B cell (primary cell): ENCODE data around the gene TMEM214. TPM values are rescaled to one million over a fixed set of nuclear protein-coding genes. Genes with fewer than 3 reads are reported as not detected.
A peak's percentile ranks its signal among the peaks of the same experiment; 100 is the strongest.

Source experiments
- ATAC-seq: fragments of 200-7000 bp; cut with Tn5 transposase; one replicate; pipeline ENCODE4 v1.10.0; 2021; ENCODE audit warnings: low read depth, mild to moderate bottlenecking, moderate number of reproducible peaks, moderate library complexity
- CTCF ChIA-PET: fragments of 350-600 bp; sonication (Branson Sonifier 250); formaldehyde crosslinking; loops from one replicate; lab custom pipeline; 2021; ENCODE audit warnings: antibody characterized with exemption, inconsistent platforms; lab: Charles Lee
- POLR2A ChIA-PET: fragments of 350-600 bp; sonication (Branson Sonifier 250); formaldehyde crosslinking; loops from one replicate; lab custom pipeline; 2021; ENCODE audit warnings: antibody characterized with exemption; lab: Charles Lee
- DNase-seq: peaks from one replicate; pipeline ENCODE4 v3.0.0; 2013
- H2AFZ ChIP-seq: 2 replicates; pipeline ENCODE4 v1.6.1; 2012; ENCODE audit warnings: mild to moderate bottlenecking, low read depth, low read length; ENCODE audit not compliant: insufficient read depth, poor library complexity, severe bottlenecking
- H3K27ac ChIP-seq, 2 donors: 1 replicate in 1 of 2; 2 replicates in 1 of 2; pipeline ENCODE4 v1.5.1; 2012 to 2013; ENCODE audit warnings: low read length in 2 of 2, mild to moderate bottlenecking in 2 of 2, moderate library complexity in 1 of 2
- H3K27me3 ChIP-seq, 4 experiments: fragments of 200-600 bp in 1 of 4; sonication (generic) in 1 of 4; replicated peaks in 1 of 4; 1 replicate in 2 of 4; 2 replicates in 2 of 4; pipeline versions ENCODE4 v1.6.1 to v1.7.0; 2013 to 2016; ENCODE audit warnings: low read length in 3 of 4, mild to moderate bottlenecking in 2 of 4, mixed read lengths in 1 of 4, moderate library complexity in 1 of 4; ENCODE audit not compliant: insufficient read depth in 4 of 4, control insufficient read depth in 3 of 4; ENCODE audit errors: control extremely low read depth in 1 of 4
- H3K36me3 ChIP-seq, 2 experiments: replicated peaks in 1 of 2; 1 replicate in 1 of 2; 2 replicates in 1 of 2; pipeline versions ENCODE4 v1.6.1 to v1.7.1; 2013; ENCODE audit warnings: low read length in 1 of 2; ENCODE audit not compliant: insufficient read depth in 2 of 2, control insufficient read depth in 1 of 2; ENCODE audit errors: control extremely low read depth in 1 of 2, extremely low read depth in 1 of 2
- H3K4me1 ChIP-seq, 2 donors: fragments of 200-600 bp in 1 of 2; sonication (generic) in 1 of 2; 1 replicate in 1 of 2; 2 replicates in 1 of 2; pipeline versions ENCODE4 v1.5.1 to v1.6.1; 2013 to 2017; ENCODE audit warnings: low read length in 2 of 2; ENCODE audit not compliant: control insufficient read depth in 2 of 2, insufficient read depth in 2 of 2
- H3K4me2 ChIP-seq: replicated peaks from 2 replicates; pipeline ENCODE3; 2012; ENCODE audit warnings: mild to moderate bottlenecking, low read depth, low read length; ENCODE audit not compliant: poor library complexity, severe bottlenecking
- H3K4me3 ChIP-seq, 5 experiments: fragments of 200-600 bp in 1 of 5; sonication (generic) in 1 of 5; 1 replicate in 3 of 5; 2 replicates in 2 of 5; pipeline versions ENCODE4 v1.5.1 to v1.7.0; 2011 to 2016; ENCODE audit warnings: low read length in 4 of 5, mild to moderate bottlenecking in 4 of 5, low read depth in 2 of 5, control low read depth in 1 of 5, moderate library complexity in 1 of 5; ENCODE audit not compliant: insufficient read depth in 1 of 5; ENCODE audit errors: control extremely low read depth in 1 of 5, extremely low read depth in 1 of 5
- H3K79me2 ChIP-seq: fragments of 200-600 bp; sonication (generic); one replicate; pipeline ENCODE4 v1.6.0; 2016; ENCODE audit warnings: low read length; ENCODE audit not compliant: control insufficient read depth, insufficient read depth
- H3K9ac ChIP-seq: fragments of 200-600 bp; sonication (generic); 2 replicates; pipeline ENCODE4 v1.6.1; 2017; ENCODE audit warnings: mild to moderate bottlenecking, low read length, moderate library complexity
- H3K9me3 ChIP-seq, 3 donors: one replicate each; pipeline versions ENCODE4 v1.6.1 to v1.7.1; 2013; ENCODE audit warnings: low read length in 2 of 3; ENCODE audit not compliant: control insufficient read depth in 2 of 3, insufficient read depth in 1 of 3; ENCODE audit errors: control extremely low read depth in 1 of 3
- H4K20me1 ChIP-seq: 2 replicates; pipeline ENCODE4 v1.6.0; 2012; ENCODE audit warnings: mild to moderate bottlenecking, low read length; ENCODE audit not compliant: insufficient read depth, control insufficient read depth, poor library complexity, severe bottlenecking
- H3K27ac Mint-ChIP-seq: one replicate; pipeline ENCODE4 v1.8.0; 2021; ENCODE audit warnings: mixed read lengths
- H3K27me3 Mint-ChIP-seq: one replicate; pipeline ENCODE4 v1.8.0; 2021; ENCODE audit warnings: mixed read lengths
- H3K4me1 Mint-ChIP-seq: one replicate; pipeline ENCODE4 v1.8.0; 2021; ENCODE audit warnings: mixed read lengths
- H3K4me3 Mint-ChIP-seq: one replicate; pipeline ENCODE4 v1.8.0; 2021; ENCODE audit warnings: mixed read lengths
- H3K9me3 Mint-ChIP-seq: one replicate; pipeline ENCODE4 v1.8.0; 2022; ENCODE audit warnings: mixed read lengths; ENCODE audit not compliant: insufficient read depth
- CTCF ChIP-seq: fragments of 200-600 bp; IDR thresholded peaks from one replicate; pipeline ENCODE4 v1.8.0; 2022; ENCODE audit warnings: antibody characterized with exemption, mild to moderate bottlenecking
- EZH2 ChIP-seq: IDR thresholded peaks from 2 replicates; pipeline ENCODE4 v1.6.1; 2012; ENCODE audit warnings: borderline replicate concordance, low read depth, mild to moderate bottlenecking, moderate library complexity, low read length; ENCODE audit not compliant: insufficient read depth, poor library complexity, severe bottlenecking
- WGBS: methylation state at CpG from one replicate; pipeline ENCODE4 v1.1.5; 2013; ENCODE audit warnings: missing lambda C conversion rate; ENCODE audit not compliant: insufficient coverage; 5-methylcytosine and 5-hydroxymethylcytosine counted together
- intact Hi-C: fragments of 100-400 bp; cut with micrococcal nuclease; formaldehyde crosslinking; loops from one replicate; pipeline ENCODE4 v1.10.0; 2022
- polyA plus RNA-seq: library from polyadenylated mRNA; depleted of rRNA; stranded (reverse); fragments of >200 nt; gene quantifications from 2 replicates; pipeline ENCODE4 v1.2.3, GENCODE V29; 2012
- total RNA-seq, 2 donors: library from RNA; stranded (reverse); fragments of 120-200 nt in 1 of 2; gene quantifications; 1 replicate in 1 of 2; 2 replicates in 1 of 2; pipeline versions ENCODE4 v1.2.3 to v1.2.4, GENCODE V29; 2013 to 2022

Gene TMEM214
- total and polyA plus RNA-seq, 2 donors (not counting 1 experiment from before 2014, with no cell fraction given) = 80.1 to 91.1 TPM

GRCh38 chr2:27071277-27071989, 38.7 kb downstream of the TMEM214 start, which contains the start of gene OST4:
Gene OST4, minus strand, starts transcription at chr2:27071654.
- Histone ChIP-seq H4K20me1 (peaks cover 17% of the 10 kb centered on the region), H3K9ac (peak within 1 kb of the TSS; percentile 83), H3K36me3 (peaks cover 6 to 29% of the 10 kb centered on the region in 2 experiments), H3K9me3 (no peaks in the 10 kb centered on the region), H3K4me1 (peaks cover 35 to 43% of the 10 kb centered on the region in 2 donors), H2AFZ (peak within 1 kb of the TSS; percentile 82), H3K27me3 (no peaks in the 10 kb centered on the region), H3K27ac (peak within 1 kb of the TSS; percentile 64 to 87), H3K4me2 (peak within 1 kb of the TSS; percentile 90), H3K79me2 (peaks cover 33% of the 10 kb centered on the region), H3K4me3 (peak within 1 kb of the TSS; percentile 79 to 91 (median 88))
- under 1% methylated on average over 85 of the region's 86 CpGs for WGBS
- H3K4me3 Mint-ChIP-seq = peak within 1 kb of the TSS; percentile 99
- peak within 1 kb of the TSS; percentile 95 for H3K27ac Mint-ChIP-seq
- no peaks in the 10 kb centered on the region for H3K9me3 Mint-ChIP-seq
- ATAC-seq (peak; percentile 95), DNase-seq (peak; percentile 93)
- no peaks in the 10 kb centered on the region for H3K27me3 Mint-ChIP-seq
- POLR2A ChIA-PET = interaction anchor here (0.5 to 3.4 kb wide), 8 partner anchors 10 to 299 kb away, joined by 3 to 48 read pairs (median 5); partner anchors contain the start of genes AGBL5, ATRAID, KHK and PREB
- H3K4me1 Mint-ChIP-seq = peaks cover 62% of the 10 kb centered on the region
- CTCF ChIA-PET = interaction anchor here (0.8 to 3.3 kb wide), 11 partner anchors 10 to 557 kb away, joined by 3 to 30 read pairs (median 7); partner anchors contain the start of genes AGBL5, CCDC121, KHK and TMEM214
- intact Hi-C loops = loop anchor here (1.0 to 2.0 kb wide), 7 partner anchors 10 to 299 kb away; partner anchors contain the start of genes AGBL5, EIF2B4, KHK and PREB
- no peak for TF ChIP-seq EZH2
- TF ChIP-seq CTCF = no peak
